GM23338 (cell line): ENCODE results near the gene HEPACAM. TPM values are rescaled to one million over a fixed set of nuclear protein-coding genes. Genes with fewer than 3 reads are reported as not detected.

ENCODE experiments used
- ATAC-seq: fragments of 200-7000 bp; cut with Tn5 transposase; 3 replicates; pipeline ENCODE4 v1.9.1; 2020
- DNase-seq: peaks from one replicate; pipeline ENCODE4 v3.0.0-alpha.2; 2015; ENCODE audit warnings: low spot score
- H2AFZ ChIP-seq: fragments of 200-600 bp; sonication (generic); 2 replicates; pipeline ENCODE4 v1.8.0; 2016; ENCODE audit warnings: antibody characterized with exemption, mild to moderate bottlenecking, moderate library complexity
- H3F3A ChIP-seq: fragments of 200-600 bp; sonication (generic); replicated peaks from 2 replicates; pipeline ENCODE4 v1.8.0; 2017; ENCODE audit warnings: antibody characterized with exemption, mixed run types, low read depth
- H3K27ac ChIP-seq: fragments of 200-600 bp; sonication (generic); 2 replicates; pipeline ENCODE4 v1.6.1; 2016; ENCODE audit warnings: low read depth
- H3K27me3 ChIP-seq: fragments of 200-600 bp; sonication (generic); 2 replicates; pipeline ENCODE4 v1.8.0; 2016; ENCODE audit warnings: mild to moderate bottlenecking, mixed run types, moderate library complexity; ENCODE audit not compliant: insufficient read depth
- H3K36me3 ChIP-seq: fragments of 200-600 bp; sonication (generic); 2 replicates; pipeline ENCODE4 v1.8.0; 2016; ENCODE audit warnings: mild to moderate bottlenecking; ENCODE audit not compliant: insufficient read depth
- H3K4me1 ChIP-seq: fragments of 200-600 bp; sonication (generic); 2 replicates; pipeline ENCODE4 v1.8.0; 2016; ENCODE audit warnings: mild to moderate bottlenecking, moderate library complexity; ENCODE audit not compliant: insufficient read depth
- H3K4me2 ChIP-seq: fragments of 200-600 bp; sonication (generic); 2 replicates; pipeline ENCODE4 v1.7.1; 2017; ENCODE audit warnings: mixed run types
- H3K4me3 ChIP-seq: fragments of 200-600 bp; sonication (generic); 2 replicates; pipeline ENCODE4 v1.6.1; 2016; ENCODE audit warnings: mixed run types
- H3K79me2 ChIP-seq: fragments of 200-600 bp; sonication (generic); replicated peaks from 2 replicates; pipeline ENCODE4 v1.8.0; 2017; ENCODE audit warnings: mild to moderate bottlenecking; ENCODE audit not compliant: insufficient read depth
- H3K9me2 ChIP-seq: fragments of 200-600 bp; sonication (generic); 2 replicates; pipeline ENCODE4 v1.8.0; 2017; ENCODE audit not compliant: insufficient read depth
- H4K20me1 ChIP-seq: fragments of 200-600 bp; sonication (generic); replicated peaks from 2 replicates; pipeline ENCODE4 v1.8.0; 2017; ENCODE audit warnings: mild to moderate bottlenecking; ENCODE audit not compliant: insufficient read depth
- H3K27ac Mint-ChIP-seq: 2 replicates; pipeline ENCODE4 v1.8.0; 2020; ENCODE audit warnings: inconsistent platforms, mild to moderate bottlenecking, moderate library complexity, mixed read lengths
- H3K27me3 Mint-ChIP-seq: 3 replicates; pipeline ENCODE4 v1.8.0; 2022; ENCODE audit warnings: low read depth, mild to moderate bottlenecking, moderate library complexity, mixed read lengths, inconsistent platforms; ENCODE audit not compliant: insufficient read depth, poor library complexity
- H3K36me3 Mint-ChIP-seq: 3 replicates; pipeline ENCODE4 v1.8.0; 2021; ENCODE audit warnings: low read depth, mild to moderate bottlenecking, inconsistent platforms, moderate library complexity, mixed read lengths
- H3K4me1 Mint-ChIP-seq: 3 replicates; pipeline ENCODE4 v1.8.0; 2020; ENCODE audit warnings: mild to moderate bottlenecking, inconsistent platforms, mixed read lengths
- H3K4me3 Mint-ChIP-seq: 3 replicates; pipeline ENCODE4 v1.8.0; 2021; ENCODE audit warnings: moderate library complexity, mild to moderate bottlenecking, inconsistent platforms, mixed read lengths
- H3K9me3 Mint-ChIP-seq: 3 replicates; pipeline ENCODE4 v1.8.0; 2020; ENCODE audit warnings: moderate library complexity, mild to moderate bottlenecking, inconsistent platforms, mixed read lengths
- CREB1 ChIP-seq: fragments of 250-450 bp; sonication (Bioruptor Pico); IDR thresholded peaks from 2 replicates; pipeline ENCODE4 v1.5.0; 2020; ENCODE audit warnings: low read depth, mild to moderate bottlenecking, moderate library complexity
- CTCF ChIP-seq, 2 experiments: fragments of 200-600 bp in 1 of 2; sonication (generic) in 1 of 2; conservative IDR thresholded peaks; 2 replicates each; pipeline versions ENCODE4 v1.5.1 to v1.6.1; 2016 to 2017; ENCODE audit warnings: antibody characterized with exemption in 2 of 2, low read depth in 2 of 2, mild to moderate bottlenecking in 2 of 2, moderate library complexity in 1 of 2
- ETS1 ChIP-seq: IDR thresholded peaks from 2 replicates; pipeline ENCODE4 v1.6.1; 2016; ENCODE audit warnings: antibody characterized with exemption
- EZH2 ChIP-seq: fragments of 200-600 bp; sonication (generic); IDR thresholded peaks from one replicate; pipeline ENCODE4 v1.8.0; 2017; ENCODE audit warnings: antibody characterized with exemption, mild to moderate bottlenecking, low read depth; ENCODE audit not compliant: unreplicated experiment
- EZH2phosphoT487 ChIP-seq: fragments of 200-600 bp; sonication (generic); IDR thresholded peaks from one replicate; pipeline ENCODE4 v1.8.1; 2018; ENCODE audit warnings: antibody characterized with exemption; ENCODE audit not compliant: unreplicated experiment
- JUNB ChIP-seq: IDR thresholded peaks from one replicate; pipeline ENCODE4 v1.6.1; 2016; ENCODE audit warnings: antibody characterized with exemption; ENCODE audit not compliant: unreplicated experiment
- NANOG ChIP-seq: IDR thresholded peaks from 2 replicates; pipeline ENCODE4 v1.6.1; 2016; ENCODE audit warnings: antibody characterized with exemption, borderline replicate concordance
- POLR2AphosphoS5 ChIP-seq: IDR thresholded peaks from 2 replicates; pipeline ENCODE4 v1.6.1; 2016; ENCODE audit warnings: antibody characterized with exemption, low read depth
- REST ChIP-seq: IDR thresholded peaks from one replicate; pipeline ENCODE4 v1.6.1; 2018; ENCODE audit warnings: antibody characterized with exemption; ENCODE audit not compliant: unreplicated experiment
- STAT1 ChIP-seq: IDR thresholded peaks from one replicate; pipeline ENCODE4 v1.6.1; 2016; ENCODE audit warnings: antibody characterized with exemption; ENCODE audit not compliant: unreplicated experiment
- ZNF114 ChIP-seq: fragments of 250-450 bp; sonication (Bioruptor Pico); IDR thresholded peaks from 2 replicates; pipeline ENCODE4 v1.5.0; 2020; ENCODE audit warnings: mild to moderate bottlenecking, moderate library complexity
- ZNF331 ChIP-seq: fragments of 250-450 bp; sonication (Bioruptor Pico); IDR thresholded peaks from 2 replicates; pipeline ENCODE4 v1.5.0; 2020; ENCODE audit warnings: low read depth, mild to moderate bottlenecking, moderate library complexity
- ZNF462 ChIP-seq: fragments of 250-450 bp; sonication (Bioruptor Pico); IDR thresholded peaks from 2 replicates; pipeline ENCODE4 v1.5.0; 2020; ENCODE audit warnings: mild to moderate bottlenecking, moderate library complexity
- polyA plus RNA-seq: library from polyadenylated mRNA; unstranded; fragments of >200 nt; fragmentation: Nextera tagmentation; extraction: Ambion mirVana; gene quantifications from 2 replicates; pipeline ENCODE4 v1.2.1, GENCODE V29; 2016
- total RNA-seq: library from RNA; depleted of rRNA; stranded (reverse); fragments of >200 nt; shearing (Covaris generic); gene quantifications from 2 replicates; pipeline ENCODE4 v1.2.3, GENCODE V29; 2014

The HEPACAM gene
- total and polyA plus RNA-seq, 2 experiments from 2014 or later, result 0.17 TPM; not detected in 1

- TF ChIP-seq STAT1 (no peak), NANOG (no peak), ZNF331 (CRISPR knock-in tag) (no peak), EZH2 (no peak)
Measured at GRCh38 chr11:124930799-124931198, 5.0 kb downstream of the HEPACAM start (continued).

GRCh38 chr11:124928942-124929665, 6.7 kb downstream of the HEPACAM start:
- no peak for ATAC-seq
- Histone ChIP-seq H3K27ac (no peak overlapping the region), H3K27me3 (peaks cover 1% of the 10 kb centered on the region; the same call in 1 of the 2 replicates), H3F3A (no peaks in the 10 kb centered on the region), H3K36me3 (no peaks in the 10 kb centered on the region), H3K4me1 (no peaks in the 10 kb centered on the region), H3K9me2 (no peaks in the 10 kb centered on the region), H3K4me2 (no peak overlapping the region), H3K79me2 (no peaks in the 10 kb centered on the region), H3K4me3 (no peak overlapping the region), H4K20me1 (no peaks in the 10 kb centered on the region), H2AFZ (no peak overlapping the region)
- Mint-ChIP-seq H3K4me1 (no peaks in the 10 kb centered on the region), H3K4me3 (no peak overlapping the region), H3K27me3 (peaks cover 6% of the 10 kb centered on the region), H3K9me3 (no peaks in the 10 kb centered on the region), H3K36me3 (no peaks in the 10 kb centered on the region), H3K27ac (no peak overlapping the region)
- DNase-seq, result no peak
- TF ChIP-seq NANOG, result no peak
- no peak for TF ChIP-seq REST
- TF ChIP-seq JUNB, result no peak
- TF ChIP-seq ZNF462, result no peak
- no peak for TF ChIP-seq CTCF (conservative IDR thresholded peaks at IDR 0.05; ENCODE audit: low read depth in 2 of 2)
- no peak for TF ChIP-seq CREB1
- TF ChIP-seq POLR2AphosphoS5, result no peak
- no peak for TF ChIP-seq EZH2
- no peak for TF ChIP-seq EZH2phosphoT487
- TF ChIP-seq ETS1, result no peak
- TF ChIP-seq ZNF114 (CRISPR knock-in tag), result no peak
